GM23248 (cell line): Measurements from ENCODE around the gene WDR62. TPM values are rescaled to one million over a fixed set of nuclear protein-coding genes. Genes with fewer than 3 reads are reported as not detected.
"Not testable (repeated sequence)": the region's sequence is repeated elsewhere in the genome, so short reads cannot be mapped to it uniquely, and the experiment has no call there.

Experiments
- DNase-seq: peaks from one replicate; pipeline ENCODE4 v3.0.0-alpha.2; 2015
- H2AFZ ChIP-seq: fragments of 200-600 bp; sonication (generic); 2 replicates; pipeline ENCODE4 v1.6.1; 2016; ENCODE audit warnings: antibody characterized with exemption
- H3F3A ChIP-seq: fragments of 200-600 bp; sonication (generic); 2 replicates; pipeline ENCODE4 v1.6.1; 2016; ENCODE audit warnings: mild to moderate bottlenecking, antibody characterized with exemption, mixed run types; ENCODE audit not compliant: insufficient read depth
- H3K27ac ChIP-seq: fragments of 200-600 bp; sonication (generic); 2 replicates; pipeline ENCODE4 v1.5.1; 2016; ENCODE audit warnings: mild to moderate bottlenecking
- H3K27me3 ChIP-seq: fragments of 200-600 bp; sonication (generic); replicated peaks from 2 replicates; pipeline ENCODE4 v1.6.1; 2016; ENCODE audit warnings: mild to moderate bottlenecking; ENCODE audit not compliant: insufficient read depth
- H3K36me3 ChIP-seq: fragments of 200-600 bp; sonication (generic); 2 replicates; pipeline ENCODE4 v1.6.1; 2016; ENCODE audit warnings: low read depth, mild to moderate bottlenecking
- H3K4me1 ChIP-seq: fragments of 200-600 bp; sonication (generic); 2 replicates; pipeline ENCODE4 v1.6.1; 2016; ENCODE audit warnings: mild to moderate bottlenecking; ENCODE audit not compliant: insufficient read depth
- H3K4me2 ChIP-seq: fragments of 200-600 bp; sonication (generic); one replicate; pipeline ENCODE4 v1.6.1; 2016; ENCODE audit warnings: mild to moderate bottlenecking; ENCODE audit not compliant: unreplicated experiment
- H3K4me3 ChIP-seq: fragments of 200-600 bp; sonication (generic); 2 replicates; pipeline ENCODE4 v1.5.1; 2016; ENCODE audit warnings: mild to moderate bottlenecking
- H3K79me2 ChIP-seq: fragments of 200-600 bp; sonication (generic); 2 replicates; pipeline ENCODE4 v1.6.1; 2016; ENCODE audit warnings: mild to moderate bottlenecking; ENCODE audit not compliant: insufficient read depth
- H3K9ac ChIP-seq: fragments of 200-600 bp; sonication (generic); 2 replicates; pipeline ENCODE4 v1.6.1; 2016; ENCODE audit warnings: mild to moderate bottlenecking
- H3K9me2 ChIP-seq: fragments of 200-600 bp; sonication (generic); 2 replicates; pipeline ENCODE4 v1.6.1; 2016; ENCODE audit warnings: mixed run types, mild to moderate bottlenecking, moderate library complexity; ENCODE audit not compliant: insufficient read depth
- H3K9me3 ChIP-seq: fragments of 200-600 bp; sonication (generic); one replicate; pipeline ENCODE4 v1.6.1; 2017; ENCODE audit warnings: low read depth
- H4K20me1 ChIP-seq: fragments of 200-600 bp; sonication (generic); 2 replicates; pipeline ENCODE4 v1.6.0; 2016; ENCODE audit not compliant: insufficient read depth
- EZH2 ChIP-seq: fragments of 200-600 bp; sonication (generic); IDR thresholded peaks from 2 replicates; pipeline ENCODE4 v1.6.1; 2018; ENCODE audit warnings: antibody characterized with exemption, mild to moderate bottlenecking; ENCODE audit not compliant: insufficient read depth, poor library complexity, severe bottlenecking
- EZH2phosphoT487 ChIP-seq: fragments of 200-600 bp; sonication (generic); IDR thresholded peaks from 2 replicates; pipeline ENCODE4 v1.6.1; 2018; ENCODE audit warnings: antibody characterized with exemption, moderate library complexity, mild to moderate bottlenecking, low read depth; ENCODE audit not compliant: insufficient read depth
- WGBS, 2 experiments: methylation state at CpG; one replicate each; pipeline ENCODE4 v1.1.6; 2015 to 2017; ENCODE audit warnings: low lambda C conversion rate in 2 of 2, low coverage in 1 of 2; ENCODE audit errors: missing lambda C conversion rate in 2 of 2; 5-methylcytosine and 5-hydroxymethylcytosine counted together
- in situ Hi-C: fragments of 300-500 bp; cut with MboI; formaldehyde crosslinking; loops from 2 replicates; pipeline ENCODE4 v1.15.0; 2020
- polyA plus RNA-seq: library from polyadenylated mRNA; unstranded; fragments of >200 nt; fragmentation: Nextera tagmentation; extraction: Ambion mirVana; gene quantifications from 2 replicates; pipeline ENCODE4 v1.2.1, GENCODE V29; 2016
- total RNA-seq: library from RNA; depleted of rRNA; stranded (reverse); fragments of >200 nt; shearing (Covaris generic); gene quantifications from 2 replicates; pipeline ENCODE4 v1.2.3, GENCODE V29; 2014

WDR62 gene
- total and polyA plus RNA-seq, 2 experiments from 2014 or later, result 2.7 to 2.8 TPM

DNA sequence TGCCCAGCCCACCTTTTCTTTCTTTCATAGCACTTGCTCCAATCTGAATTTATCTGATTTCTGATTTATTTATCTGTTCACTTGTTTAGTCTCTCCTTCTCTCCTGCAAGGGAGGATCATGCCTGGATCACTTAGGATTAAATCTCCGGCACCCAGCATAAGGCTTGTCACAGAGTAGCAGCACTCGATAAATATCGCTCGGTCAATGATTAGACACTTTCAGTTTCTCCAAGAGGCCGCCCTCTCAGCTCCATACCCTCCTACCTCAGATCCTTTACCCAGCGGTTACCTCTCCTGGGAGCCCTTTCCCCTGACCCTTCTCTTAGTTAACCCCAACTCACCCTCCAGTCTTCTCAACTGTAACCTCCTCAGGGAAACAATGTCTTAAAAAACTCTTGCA lies 23.4 kb upstream of the WDR62 start:
- no peak for TF ChIP-seq EZH2phosphoT487
- TF ChIP-seq EZH2, result no peak
- WGBS, 2 experiments, result 90 to 93% methylated on average over 6 of the region's 6 CpGs

DNA sequence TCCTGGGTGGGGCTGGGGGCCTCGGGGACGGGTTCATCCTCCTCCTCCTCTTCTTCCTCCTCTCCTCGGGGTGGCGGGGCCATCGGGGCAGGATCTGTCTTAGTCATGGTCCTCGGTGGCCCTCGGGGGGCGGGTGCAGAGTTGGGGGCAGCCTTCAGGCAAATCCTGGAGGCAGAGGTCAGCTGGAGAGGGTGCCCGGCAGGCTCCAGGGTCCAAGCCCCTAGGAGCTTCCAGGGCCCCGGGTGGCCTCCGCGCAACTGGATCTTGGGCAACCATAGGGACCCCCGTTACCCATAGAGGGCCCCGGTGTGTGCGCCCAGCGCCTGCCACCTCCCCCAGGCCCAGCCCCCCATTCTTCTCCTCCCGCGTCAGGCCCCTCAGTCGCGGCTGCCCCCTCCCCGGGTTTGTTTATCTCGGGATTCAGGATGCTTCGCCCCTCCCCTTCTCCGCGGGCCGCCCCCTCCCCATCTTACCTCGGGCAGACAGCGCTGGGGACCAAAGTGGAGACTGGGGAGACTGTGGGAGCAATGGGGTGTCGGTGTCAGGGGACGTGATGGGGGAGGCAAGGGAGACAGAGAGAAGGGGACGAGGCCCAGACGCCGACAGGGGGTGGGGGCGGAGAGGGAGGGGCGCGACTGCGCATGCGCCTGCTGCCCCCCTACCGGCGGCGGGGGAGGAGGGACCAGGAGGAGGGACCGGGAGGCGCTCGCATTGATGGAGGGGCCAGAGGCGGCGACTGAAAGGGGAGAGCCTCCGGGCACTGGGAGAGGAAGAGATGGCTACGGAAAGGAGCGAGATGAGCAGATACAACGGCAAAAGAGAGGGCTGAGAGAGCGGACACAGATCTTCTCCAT lies 22.2 kb upstream of the WDR62 start, which contains the start of gene CLIP3:
Gene CLIP3 (minus strand): TSS at position 623 of the 854 bp plus-strand sequence. CDS start 516 bp downstream, at position 107.
- Histone ChIP-seq H3K4me2 (peak within 1 kb of the TSS; percentile 85), H2AFZ (peak within 1 kb of the TSS; percentile 88), H3K4me3 (peak within 1 kb of the TSS; percentile 95), H4K20me1 (no peaks in the 10 kb centered on the region), H3K36me3 (no peaks in the 10 kb centered on the region), H3F3A (no peaks in the 10 kb centered on the region), H3K4me1 (peaks cover 8% of the 10 kb centered on the region), H3K27me3 (no peaks in the 10 kb centered on the region), H3K9me3 (no peaks in the 10 kb centered on the region), H3K27ac (no peak within 1 kb of the TSS), H3K79me2 (peaks cover 7% of the 10 kb centered on the region; the same call in 1 of the 2 replicates), H3K9ac (peak within 1 kb of the TSS; percentile 87), H3K9me2 (no peaks in the 10 kb centered on the region)
- peak; percentile 84 for DNase-seq
- in situ Hi-C loops, result no loop called here
- no peak for TF ChIP-seq EZH2
- TF ChIP-seq EZH2phosphoT487, result no peak
- WGBS, 2 experiments, result 2 to 6% methylated on average over 16 to 46 of the region's 51 CpGs

More for the DNA sequence above, 23.4 kb upstream of the WDR62 start:
- in situ Hi-C loops, result no loop called here
- no peaks in the 10 kb centered on the region for H3K9me2 ChIP-seq
- no peaks in the 10 kb centered on the region for H3K27me3 ChIP-seq
- no peak overlapping the region for H3K4me3 ChIP-seq
- no peak overlapping the region for H3K27ac ChIP-seq
- no peak overlapping the region for H3K9ac ChIP-seq
- H3K79me2 ChIP-seq, result peaks cover 7% of the 10 kb centered on the region; the same call in 1 of the 2 replicates
- no peak for DNase-seq
- H3K9me3 ChIP-seq, result no peaks in the 10 kb centered on the region
- no peaks in the 10 kb centered on the region for H4K20me1 ChIP-seq
- no peaks in the 10 kb centered on the region for H3K36me3 ChIP-seq
- H3F3A ChIP-seq, result no peaks in the 10 kb centered on the region
- peaks cover 8% of the 10 kb centered on the region for H3K4me1 ChIP-seq
- peak overlapping the region; percentile 85 for H3K4me2 ChIP-seq
- H2AFZ ChIP-seq, result no peak overlapping the region

DNA sequence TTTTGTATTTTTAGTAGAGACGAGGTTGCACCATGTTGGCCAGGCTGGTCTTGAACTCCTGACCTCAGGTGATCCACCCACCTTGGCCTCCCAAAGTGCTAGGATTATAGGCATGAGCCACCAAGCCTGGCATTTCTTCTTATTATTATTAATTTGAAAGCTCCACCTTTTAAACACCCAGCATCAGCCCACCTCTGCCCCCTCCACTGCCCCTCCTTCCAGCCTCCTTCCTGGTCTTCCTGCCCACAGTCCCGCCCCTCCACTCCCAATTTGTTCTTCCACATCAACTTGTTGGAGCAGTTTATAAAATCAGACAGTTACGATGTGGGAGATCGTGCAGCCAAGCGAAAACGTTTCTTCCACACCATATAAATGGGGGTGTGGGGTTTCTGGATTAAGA lies 14.2 kb upstream of the WDR62 start:
- no peak overlapping the region for H3K9ac ChIP-seq
- in situ Hi-C loops, result no loop called here
- TF ChIP-seq EZH2phosphoT487 (no peak), EZH2 (no peak)
- H4K20me1 ChIP-seq, result no peaks in the 10 kb centered on the region
- H3K4me1 ChIP-seq, result peaks cover 15% of the 10 kb centered on the region
- no peak overlapping the region for H2AFZ ChIP-seq
- no peak overlapping the region for H3K4me3 ChIP-seq
- 90% methylated on average over 6 of the region's 6 CpGs for WGBS, 2 experiments
- no peaks in the 10 kb centered on the region for H3K36me3 ChIP-seq
- H3K9me3 ChIP-seq, result no peaks in the 10 kb centered on the region
- no peaks in the 10 kb centered on the region for H3K9me2 ChIP-seq
- H3F3A ChIP-seq, result peaks cover 8% of the 10 kb centered on the region
- no peak overlapping the region for H3K4me2 ChIP-seq
- H3K27ac ChIP-seq, result no peak overlapping the region
- H3K79me2 ChIP-seq, result no peaks in the 10 kb centered on the region
- no peak for DNase-seq
- H3K27me3 ChIP-seq, result no peaks in the 10 kb centered on the region

DNA sequence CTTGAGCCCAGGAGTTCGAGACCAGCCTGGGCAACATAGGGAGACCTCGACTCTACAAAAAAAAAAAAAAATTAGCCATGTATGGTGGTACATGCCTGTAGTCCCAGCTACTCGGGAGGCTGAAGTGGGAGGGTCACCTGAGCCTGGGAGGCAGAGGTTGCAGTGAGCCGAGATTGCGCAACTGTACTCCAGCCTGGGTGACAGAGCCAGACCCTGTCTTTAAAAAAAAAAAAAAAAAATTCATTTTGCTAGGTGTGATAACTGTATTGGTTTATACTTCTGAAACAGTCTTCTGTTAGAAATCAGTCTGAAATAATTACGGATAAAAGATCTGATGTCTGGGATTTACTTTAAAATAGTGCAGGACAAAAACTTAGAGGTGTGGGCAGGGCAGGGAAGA lies 13.6 kb upstream of the WDR62 start:
- H3K4me1 ChIP-seq, result peaks cover 16% of the 10 kb centered on the region
- DNase-seq, H3K27me3 ChIP-seq, H4K20me1 ChIP-seq, H3K36me3 ChIP-seq, H3K79me2 ChIP-seq, H3K4me3 ChIP-seq, H3F3A ChIP-seq, H3K9ac ChIP-seq, H3K9me3 ChIP-seq, H3K9me2 ChIP-seq, in situ Hi-C loops: not testable (repeated sequence)
- WGBS, 2 experiments, result 91 to 93% methylated on average over 6 of the region's 6 CpGs
- H2AFZ ChIP-seq, result peak overlapping the region; percentile 75
- H3K4me2 ChIP-seq, result peak overlapping the region; percentile 62
- peak overlapping the region; percentile 68 for H3K27ac ChIP-seq
